ENCODE measurements around the gene DDAH2.

DNA sequence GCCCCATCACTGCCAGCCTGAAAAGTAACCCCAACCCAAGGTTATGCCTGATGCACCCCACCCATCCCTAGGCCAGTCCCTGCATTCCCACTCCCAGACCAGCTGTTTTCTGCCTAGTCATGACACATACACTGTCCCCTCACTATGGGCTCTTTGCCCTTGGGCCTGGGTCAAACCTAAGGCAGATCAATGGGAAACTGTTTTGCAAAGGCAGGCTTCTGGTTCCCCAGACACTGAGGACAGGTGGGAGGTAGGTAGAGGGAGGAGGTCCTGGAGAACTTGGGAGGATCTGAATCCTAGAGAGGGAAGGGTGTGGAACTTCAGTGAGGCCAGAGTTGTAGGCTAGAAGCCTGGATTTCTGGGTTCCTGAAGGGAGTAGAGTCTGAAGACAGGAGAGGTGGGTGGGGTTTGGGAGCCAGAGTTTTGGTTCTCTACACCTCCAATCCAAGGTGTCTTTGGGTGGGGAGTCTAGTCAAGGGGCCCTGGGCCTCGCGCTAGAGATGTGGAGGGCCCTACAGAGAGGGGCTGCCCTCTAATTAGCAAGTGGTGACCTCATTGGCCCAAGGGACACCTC lies 5.2 kb upstream of the DDAH2 start:
- TF ChIP-seq, protein P1, sequence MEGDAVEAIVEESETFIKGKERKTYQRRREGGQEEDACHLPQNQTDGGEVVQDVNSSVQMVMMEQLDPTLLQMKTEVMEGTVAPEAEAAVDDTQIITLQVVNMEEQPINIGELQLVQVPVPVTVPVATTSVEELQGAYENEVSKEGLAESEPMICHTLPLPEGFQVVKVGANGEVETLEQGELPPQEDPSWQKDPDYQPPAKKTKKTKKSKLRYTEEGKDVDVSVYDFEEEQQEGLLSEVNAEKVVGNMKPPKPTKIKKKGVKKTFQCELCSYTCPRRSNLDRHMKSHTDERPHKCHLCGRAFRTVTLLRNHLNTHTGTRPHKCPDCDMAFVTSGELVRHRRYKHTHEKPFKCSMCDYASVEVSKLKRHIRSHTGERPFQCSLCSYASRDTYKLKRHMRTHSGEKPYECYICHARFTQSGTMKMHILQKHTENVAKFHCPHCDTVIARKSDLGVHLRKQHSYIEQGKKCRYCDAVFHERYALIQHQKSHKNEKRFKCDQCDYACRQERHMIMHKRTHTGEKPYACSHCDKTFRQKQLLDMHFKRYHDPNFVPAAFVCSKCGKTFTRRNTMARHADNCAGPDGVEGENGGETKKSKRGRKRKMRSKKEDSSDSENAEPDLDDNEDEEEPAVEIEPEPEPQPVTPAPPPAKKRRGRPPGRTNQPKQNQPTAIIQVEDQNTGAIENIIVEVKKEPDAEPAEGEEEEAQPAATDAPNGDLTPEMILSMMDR (IDR thresholded peaks at IDR 0.05; ENCODE audit: borderline replicate concordance, extremely low read depth, low read length, poor library complexity, severe bottlenecking): no peak
- TF ChIP-seq EZH2 (IDR thresholded peaks at IDR 0.05; ENCODE audit: borderline replicate concordance, low read depth, low read length, severe bottlenecking): no peak

Data from DND-41 (cell line).